Endothelial cell of umbilical vein (primary cell): Measurements from ENCODE around the gene PERP. TPM values are rescaled to one million over a fixed set of nuclear protein-coding genes. Genes with fewer than 3 reads are reported as not detected.

ENCODE experiments used
- BruUV-seq: library from RNA; stranded (reverse); fragments of 400-500 nt; replicated peaks from 2 replicates; lab custom pipeline; 2021; lab: Mats Ljungman, UMichigan
- CTCF ChIA-PET: fragments of 300-600, 350-600 bp; sonication (Branson Sonifier 250); formaldehyde crosslinking; loops from one replicate; lab custom pipeline; 2021; ENCODE audit warnings: antibody characterized with exemption, inconsistent platforms; lab: Charles Lee
- POLR2A ChIA-PET: fragments of 300-600, 350-600 bp; sonication (Branson Sonifier 250); formaldehyde crosslinking; loops from one replicate; lab custom pipeline; 2021; ENCODE audit warnings: antibody characterized with exemption, inconsistent platforms; lab: Charles Lee
- DNase-seq: peaks from one replicate; pipeline ENCODE4 v3.0.0-alpha.2; 2011; ENCODE audit warnings: low read depth, low spot score
- FAIRE-seq: peaks from 2 replicates; lab custom pipeline; 2011; peaks lifted over from hg19 to GRCh38; lab: Jason Lieb, UNC
- H2AFZ ChIP-seq: 2 replicates; pipeline ENCODE4 v1.6.0; 2012; ENCODE audit warnings: low read depth, low read length, control low read depth, inconsistent platforms
- H3K27ac ChIP-seq: 2 replicates; pipeline ENCODE4 v1.5.1; 2011; ENCODE audit warnings: low read depth, mild to moderate bottlenecking, control low read depth, low read length, moderate library complexity; ENCODE audit not compliant: insufficient read depth
- H3K27me3 ChIP-seq, 2 experiments: 2 replicates each; pipeline versions ENCODE4 v1.6.0 to v1.6.1; 2011; ENCODE audit warnings: low read length in 2 of 2, mixed read lengths in 1 of 2; ENCODE audit not compliant: control insufficient read depth in 2 of 2, insufficient read depth in 2 of 2
- H3K36me3 ChIP-seq, 2 experiments: 2 replicates in 1 of 2; 3 replicates in 1 of 2; pipeline ENCODE4 v1.5.1; 2011; ENCODE audit warnings: low read length in 2 of 2, mild to moderate bottlenecking in 1 of 2, moderate library complexity in 1 of 2; ENCODE audit not compliant: control insufficient read depth in 2 of 2, insufficient read depth in 2 of 2; ENCODE audit errors: extremely low read depth in 1 of 2
- H3K4me1 ChIP-seq: 3 replicates; pipeline ENCODE4 v1.5.1; 2011; ENCODE audit warnings: mild to moderate bottlenecking, low read length; ENCODE audit not compliant: control insufficient read depth, insufficient read depth; ENCODE audit errors: extremely low read depth
- H3K4me2 ChIP-seq: 2 replicates; pipeline ENCODE4 v1.6.1; 2011; ENCODE audit warnings: low read length, control low read depth, mixed read lengths; ENCODE audit not compliant: insufficient read depth
- H3K4me3 ChIP-seq, 3 experiments: fragments of 200-600 bp in 1 of 3; sonication (generic), shearing (Covaris generic) in 1 of 3; replicated peaks in 1 of 3; 2 replicates each; pipeline ENCODE4 v1.5.1; 2011 to 2016; ENCODE audit warnings: control low read depth in 3 of 3, low read length in 3 of 3, mild to moderate bottlenecking in 2 of 3, inconsistent platforms in 1 of 3, low read depth in 1 of 3, moderate library complexity in 1 of 3; ENCODE audit not compliant: insufficient read depth in 1 of 3
- H3K79me2 ChIP-seq: 2 replicates; pipeline ENCODE4 v1.6.0; 2012; ENCODE audit warnings: low read length, inconsistent platforms; ENCODE audit not compliant: control insufficient read depth, insufficient read depth
- H3K9ac ChIP-seq: replicated peaks from 2 replicates; pipeline ENCODE3; 2011; ENCODE audit warnings: low read length, control low read depth; ENCODE audit not compliant: insufficient read depth; ENCODE audit errors: extremely low read depth
- H3K9me1 ChIP-seq: replicated peaks from 3 replicates; pipeline ENCODE4 v1.6.0; 2011; ENCODE audit warnings: mild to moderate bottlenecking, low read length; ENCODE audit not compliant: control insufficient read depth, insufficient read depth; ENCODE audit errors: extremely low read depth
- H3K9me3 ChIP-seq: replicated peaks from 2 replicates; pipeline ENCODE4 v1.5.1; 2012; ENCODE audit warnings: low read length, inconsistent platforms; ENCODE audit not compliant: control insufficient read depth, insufficient read depth
- H4K20me1 ChIP-seq: replicated peaks from 2 replicates; pipeline ENCODE3; 2011; ENCODE audit warnings: mild to moderate bottlenecking, low read length; ENCODE audit not compliant: control insufficient read depth, insufficient read depth; ENCODE audit errors: extremely low read depth
- EZH2 ChIP-seq: IDR thresholded peaks from 2 replicates; pipeline ENCODE4 v1.6.1; 2012; ENCODE audit warnings: borderline replicate concordance, low read depth, mild to moderate bottlenecking, moderate library complexity, low read length, inconsistent platforms; ENCODE audit not compliant: severe bottlenecking
- FOS ChIP-seq: IDR thresholded peaks from 2 replicates; pipeline ENCODE4 v1.6.1; 2011; ENCODE audit warnings: mild to moderate bottlenecking, low read length, moderate library complexity, borderline replicate concordance; ENCODE audit not compliant: insufficient read depth
- GATA2 ChIP-seq: IDR thresholded peaks from 2 replicates; pipeline ENCODE4 v1.7.0; 2011; ENCODE audit warnings: low read depth, mild to moderate bottlenecking, moderate library complexity, mixed read lengths, low read length; ENCODE audit not compliant: insufficient read length, insufficient read depth
- JUN ChIP-seq: IDR thresholded peaks from 2 replicates; pipeline ENCODE4 v1.6.1; 2011; ENCODE audit warnings: borderline replicate concordance, low read depth; ENCODE audit not compliant: insufficient read length, insufficient read depth
- MYC ChIP-seq: IDR thresholded peaks from one replicate; pipeline ENCODE4 v1.6.1; 2011; ENCODE audit warnings: mild to moderate bottlenecking, low read depth, low read length
- POLR2A ChIP-seq: IDR thresholded peaks from 2 replicates; pipeline ENCODE4 v1.6.1; 2012; ENCODE audit warnings: low read depth, mild to moderate bottlenecking, control low read depth, low read length
- POLR2AphosphoS5 ChIP-seq: IDR thresholded peaks from 2 replicates; pipeline ENCODE4 v1.6.1; 2012; ENCODE audit warnings: low read depth, mild to moderate bottlenecking, control low read depth, low read length, moderate library complexity; ENCODE audit not compliant: insufficient read depth
- dilution Hi-C: fragments of 300-500 bp; cut with MboI; formaldehyde crosslinking; loops from one replicate; pipeline ENCODE4 v1.15.0; 2019; ENCODE audit warnings: low sequenced_read_pairs; ENCODE audit not compliant: extremely low pct_ligation_motif_present
- intact Hi-C: fragments of 100-400 bp; cut with micrococcal nuclease; formaldehyde crosslinking; loops from one replicate; pipeline ENCODE4 v1.10.0; 2022
- polyA plus RNA-seq, 4 experiments: library from polyadenylated mRNA; depleted of rRNA in 3 of 4; stranded (reverse) in 3 of 4; unstranded in 1 of 4; fragments of >200 nt; gene quantifications; 2 replicates each; pipeline versions ENCODE4 v1.2.1 to v1.2.3, GENCODE V29; 2011 to 2012; ENCODE audit warnings: missing spikeins in 1 of 4
- total RNA-seq: library from RNA; stranded (reverse); gene quantifications from 2 replicates; pipeline ENCODE4 v1.2.3, GENCODE V29; 2021
- TF ChIP-seq, protein P1 (sequence below): IDR thresholded peaks from 2 replicates; pipeline ENCODE4 v1.6.1; 2011; ENCODE audit not compliant: insufficient read depth, insufficient read length
- TF ChIP-seq, protein P2 (sequence below), 2 donors: IDR thresholded peaks; 1 replicate in 1 of 2; 2 replicates in 1 of 2; pipeline ENCODE4 v1.5.1; 2011; ENCODE audit warnings: low read length in 2 of 2, mild to moderate bottlenecking in 2 of 2, moderate library complexity in 2 of 2, control low read depth in 1 of 2, inconsistent platforms in 1 of 2, low read depth in 1 of 2; ENCODE audit not compliant: insufficient read depth in 1 of 2; ENCODE audit errors: extremely low read depth in 1 of 2

PERP gene
- total and polyA plus RNA-seq, 2 donors (not counting 3 experiments of a cell fraction or from before 2014, with no cell fraction given) = 15.7 to 27.4 TPM

DNA sequence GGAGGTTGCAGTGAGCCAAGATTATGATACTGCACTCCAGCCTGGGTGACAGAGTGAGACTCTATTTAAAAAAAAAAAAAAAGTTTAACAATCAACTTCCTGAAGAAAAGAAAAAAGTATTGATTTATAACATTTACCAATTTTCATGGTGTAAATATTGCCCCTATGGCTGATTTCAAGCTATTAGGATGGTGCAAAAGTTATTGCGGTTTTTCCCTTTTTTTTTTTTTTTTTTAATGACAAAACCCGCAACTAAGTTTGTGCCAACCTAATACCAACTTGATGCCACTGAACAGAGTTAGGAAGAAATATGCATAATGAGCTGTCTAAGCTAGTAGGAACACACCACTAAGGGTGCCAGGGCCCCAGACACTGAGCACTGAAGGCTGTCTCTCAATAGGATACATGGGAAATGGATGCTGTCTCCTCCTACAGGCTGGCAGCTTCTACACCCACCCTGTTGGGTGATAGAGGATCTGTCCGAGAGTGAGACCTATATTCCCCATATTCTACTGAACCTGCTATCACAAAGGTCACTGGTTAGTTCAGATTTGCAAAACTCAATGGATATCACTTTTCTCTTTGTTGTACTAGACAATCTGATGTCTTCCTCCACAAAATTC is 6.5 kb upstream of the PERP start:
- H3K4me1 ChIP-seq = peaks cover 4% of the 10 kb centered on the region
- no peaks in the 10 kb centered on the region for H3K36me3 ChIP-seq
- ChIA-PET CTCF (interaction anchor here (0.6 kb wide), 1 partner anchor 174 kb away, joined by 3 read pairs; no protein-coding TSS in a partner anchor), POLR2A (no interaction called here)
- BruUV-seq = no TSS peak
- H3K9me3 ChIP-seq = no peaks in the 10 kb centered on the region
- H3K79me2 ChIP-seq = no peaks in the 10 kb centered on the region
- no peaks in the 10 kb centered on the region for H3K9me1 ChIP-seq
- dilution Hi-C loops (no loop called here), intact Hi-C loops (no loop called here)
- H2AFZ ChIP-seq = no peak overlapping the region
- H3K9ac ChIP-seq = no peak overlapping the region
- no peaks in the 10 kb centered on the region for H4K20me1 ChIP-seq
- H3K4me2 ChIP-seq = no peak overlapping the region
- FAIRE-seq (no peak), DNase-seq (no peak)
- no peak overlapping the region for H3K27ac ChIP-seq
- H3K27me3 ChIP-seq = peaks cover 5 to 8% of the 10 kb centered on the region in 2 experiments
- H3K4me3 ChIP-seq = no peak overlapping the region
- TF ChIP-seq EZH2 (no peak), POLR2A (no peak), JUN (no peak), MYC (no peak), POLR2AphosphoS5 (no peak), GATA2 (no peak), FOS (no peak)
- TF ChIP-seq, protein P1, sequence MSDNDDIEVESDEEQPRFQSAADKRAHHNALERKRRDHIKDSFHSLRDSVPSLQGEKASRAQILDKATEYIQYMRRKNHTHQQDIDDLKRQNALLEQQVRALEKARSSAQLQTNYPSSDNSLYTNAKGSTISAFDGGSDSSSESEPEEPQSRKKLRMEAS = no peak
- TF ChIP-seq, protein P2, sequence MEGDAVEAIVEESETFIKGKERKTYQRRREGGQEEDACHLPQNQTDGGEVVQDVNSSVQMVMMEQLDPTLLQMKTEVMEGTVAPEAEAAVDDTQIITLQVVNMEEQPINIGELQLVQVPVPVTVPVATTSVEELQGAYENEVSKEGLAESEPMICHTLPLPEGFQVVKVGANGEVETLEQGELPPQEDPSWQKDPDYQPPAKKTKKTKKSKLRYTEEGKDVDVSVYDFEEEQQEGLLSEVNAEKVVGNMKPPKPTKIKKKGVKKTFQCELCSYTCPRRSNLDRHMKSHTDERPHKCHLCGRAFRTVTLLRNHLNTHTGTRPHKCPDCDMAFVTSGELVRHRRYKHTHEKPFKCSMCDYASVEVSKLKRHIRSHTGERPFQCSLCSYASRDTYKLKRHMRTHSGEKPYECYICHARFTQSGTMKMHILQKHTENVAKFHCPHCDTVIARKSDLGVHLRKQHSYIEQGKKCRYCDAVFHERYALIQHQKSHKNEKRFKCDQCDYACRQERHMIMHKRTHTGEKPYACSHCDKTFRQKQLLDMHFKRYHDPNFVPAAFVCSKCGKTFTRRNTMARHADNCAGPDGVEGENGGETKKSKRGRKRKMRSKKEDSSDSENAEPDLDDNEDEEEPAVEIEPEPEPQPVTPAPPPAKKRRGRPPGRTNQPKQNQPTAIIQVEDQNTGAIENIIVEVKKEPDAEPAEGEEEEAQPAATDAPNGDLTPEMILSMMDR (IDR thresholded peaks at IDR 0.05; ENCODE audit: extremely low read depth in 1 of 2, insufficient read depth in 1 of 2, low read depth in 1 of 2, low read length in 2 of 2) = no peak
